Peyer's patch (tissue), 4 donors: ENCODE measurements around the gene LRP3. TPM values are rescaled to one million over a fixed set of nuclear protein-coding genes. Genes with fewer than 3 reads are reported as not detected.

Experiments
- DNase-seq, 3 donors: peaks; one replicate each; pipeline ENCODE4 v3.0.0-alpha.2; 2017 to 2019
- H3K27ac ChIP-seq, 4 donors: fragments of 200-600 bp; sonication (generic); one replicate each; pipeline ENCODE4 v1.5.1; 2016 to 2019
- H3K27me3 ChIP-seq, 2 donors: fragments of 200-600 bp; sonication (generic); one replicate each; pipeline ENCODE4 v1.5.1; 2019
- H3K36me3 ChIP-seq, 3 donors: fragments of 200-600 bp; sonication (generic); one replicate each; pipeline ENCODE4 v1.5.1; 2016 to 2019
- H3K4me1 ChIP-seq, 4 donors: fragments of 200-600 bp; sonication (generic); one replicate each; pipeline ENCODE4 v1.5.1; 2016 to 2019
- H3K4me3 ChIP-seq, 4 donors: fragments of 200-600 bp; sonication (generic); 1 replicate in 3 of 4; 2 replicates in 1 of 4; pipeline ENCODE4 v1.5.1; 2016 to 2019; ENCODE audit warnings: mild to moderate bottlenecking in 1 of 4
- H3K9me3 ChIP-seq, 4 donors: fragments of 200-600 bp; sonication (generic); one replicate each; pipeline ENCODE4 v1.5.1; 2016 to 2019; ENCODE audit warnings: mild to moderate bottlenecking in 1 of 4
- CTCF ChIP-seq, 6 experiments: fragments of 450-650 bp in 4 of 6; fragments of 200-600 bp in 2 of 6; sonication (generic) in 1 of 6; IDR thresholded peaks; one replicate each; pipeline ENCODE4 v1.5.1; 2017 to 2019; ENCODE audit warnings: antibody characterized with exemption in 6 of 6, mild to moderate bottlenecking in 3 of 6, moderate library complexity in 1 of 6
- POLR2A ChIP-seq, 2 donors: fragments of 450-650 bp; IDR thresholded peaks; one replicate each; pipeline ENCODE4 v1.5.1; 2017; ENCODE audit warnings: antibody characterized with exemption in 2 of 2, mild to moderate bottlenecking in 2 of 2, moderate library complexity in 2 of 2
- total RNA-seq, 4 donors: library from RNA; depleted of rRNA; stranded (reverse); fragments of >200 nt; gene quantifications; one replicate each; pipeline ENCODE4 v1.1.0, GENCODE V29; 2016

Gene LRP3
- total RNA-seq, 4 donors from 2014 or later: 6.7 to 25.6 (median 7.8) TPM

- H3K4me1 ChIP-seq: no peaks in the 10 kb centered on the region
- no peak overlapping the region for H3K27ac ChIP-seq
- no peak overlapping the region for H3K4me3 ChIP-seq
- no peak for DNase-seq
- H3K9me3 ChIP-seq: peaks cover 0 to 5% (median 0%) of the 10 kb centered on the region in 4 donors
- TF ChIP-seq POLR2A (IDR thresholded peaks at IDR 0.05): no peak
- TF ChIP-seq CTCF (IDR thresholded peaks at IDR 0.05): no peak
- H3K36me3 ChIP-seq: no peaks in the 10 kb centered on the region
- H3K27me3 ChIP-seq: no peaks in the 10 kb centered on the region
Observed at GRCh38 chr19:33249740-33250366, 55.7 kb downstream of the LRP3 start.

GRCh38 chr19:33250500-33250899 lies 56.4 kb downstream of the LRP3 start:
- DNase-seq: no peak
- TF ChIP-seq POLR2A (IDR thresholded peaks at IDR 0.05) (no peak), CTCF (IDR thresholded peaks at IDR 0.05) (no peak)
- H3K4me3 ChIP-seq: no peak overlapping the region
- H3K27ac ChIP-seq: no peak overlapping the region
- no peaks in the 10 kb centered on the region for H3K36me3 ChIP-seq
- H3K4me1 ChIP-seq: no peaks in the 10 kb centered on the region
- H3K27me3 ChIP-seq: no peaks in the 10 kb centered on the region
- peaks cover 0 to 5% (median 0%) of the 10 kb centered on the region in 4 donors for H3K9me3 ChIP-seq

GRCh38 chr19:33251076-33251475 lies 56.9 kb downstream of the LRP3 start:
- H3K9me3 ChIP-seq: peaks cover 0 to 1% (median 0%) of the 10 kb centered on the region in 4 donors
- H3K36me3 ChIP-seq: no peaks in the 10 kb centered on the region
- no peak for DNase-seq
- no peaks in the 10 kb centered on the region for H3K27me3 ChIP-seq
- no peak overlapping the region for H3K4me3 ChIP-seq
- H3K4me1 ChIP-seq: no peaks in the 10 kb centered on the region
- H3K27ac ChIP-seq: no peak overlapping the region
- TF ChIP-seq POLR2A (IDR thresholded peaks at IDR 0.05): no peak
- no peak for TF ChIP-seq CTCF (IDR thresholded peaks at IDR 0.05)

GRCh38 chr19:33251526-33252090 lies 57.5 kb downstream of the LRP3 start:
- DNase-seq: no peak
- H3K4me1 ChIP-seq: no peaks in the 10 kb centered on the region
- no peaks in the 10 kb centered on the region for H3K27me3 ChIP-seq
- no peaks in the 10 kb centered on the region for H3K9me3 ChIP-seq
- H3K4me3 ChIP-seq: no peak overlapping the region
- TF ChIP-seq POLR2A (IDR thresholded peaks at IDR 0.05) (no peak), CTCF (IDR thresholded peaks at IDR 0.05) (no peak)
- no peaks in the 10 kb centered on the region for H3K36me3 ChIP-seq
- H3K27ac ChIP-seq: no peak overlapping the region

- Histone ChIP-seq H3K9me3 (no peaks in the 10 kb centered on the region), H3K27ac (no peak overlapping the region), H3K4me3 (no peak overlapping the region), H3K36me3 (no peaks in the 10 kb centered on the region), H3K4me1 (no peaks in the 10 kb centered on the region), H3K27me3 (no peaks in the 10 kb centered on the region)
- DNase-seq: no peak
- TF ChIP-seq CTCF (IDR thresholded peaks at IDR 0.05) (no peak), POLR2A (IDR thresholded peaks at IDR 0.05) (no peak)
Observed at GRCh38 chr19:33252418-33252962, 58.4 kb downstream of the LRP3 start.
